NB4 (cell line): ENCODE measurements around the gene ARCN1.

ENCODE experiments used
- DNase-seq: peaks from one replicate; pipeline ENCODE4 v3.0.0; 2010; ENCODE audit warnings: low read depth
- H3K4me3 ChIP-seq: one replicate; pipeline ENCODE4 v1.5.1; 2011; ENCODE audit warnings: mild to moderate bottlenecking, low read depth, low read length, moderate library complexity
- MYC ChIP-seq: IDR thresholded peaks from 2 replicates; pipeline ENCODE4 v1.6.1; 2011; ENCODE audit warnings: low read depth, low read length
- POLR2A ChIP-seq: IDR thresholded peaks from 2 replicates; pipeline ENCODE4 v1.6.1; 2011; ENCODE audit warnings: mild to moderate bottlenecking; ENCODE audit not compliant: insufficient read length; ENCODE audit errors: extremely low read depth
- TF ChIP-seq, protein P1 (sequence below): IDR thresholded peaks from 2 replicates; pipeline ENCODE4 v1.6.1; 2011; ENCODE audit warnings: low read depth, low read length
- TF ChIP-seq, protein P2 (sequence below): IDR thresholded peaks from one replicate; pipeline ENCODE4 v1.5.1; 2012; ENCODE audit warnings: low read depth, low read length

Gene ARCN1

DNA sequence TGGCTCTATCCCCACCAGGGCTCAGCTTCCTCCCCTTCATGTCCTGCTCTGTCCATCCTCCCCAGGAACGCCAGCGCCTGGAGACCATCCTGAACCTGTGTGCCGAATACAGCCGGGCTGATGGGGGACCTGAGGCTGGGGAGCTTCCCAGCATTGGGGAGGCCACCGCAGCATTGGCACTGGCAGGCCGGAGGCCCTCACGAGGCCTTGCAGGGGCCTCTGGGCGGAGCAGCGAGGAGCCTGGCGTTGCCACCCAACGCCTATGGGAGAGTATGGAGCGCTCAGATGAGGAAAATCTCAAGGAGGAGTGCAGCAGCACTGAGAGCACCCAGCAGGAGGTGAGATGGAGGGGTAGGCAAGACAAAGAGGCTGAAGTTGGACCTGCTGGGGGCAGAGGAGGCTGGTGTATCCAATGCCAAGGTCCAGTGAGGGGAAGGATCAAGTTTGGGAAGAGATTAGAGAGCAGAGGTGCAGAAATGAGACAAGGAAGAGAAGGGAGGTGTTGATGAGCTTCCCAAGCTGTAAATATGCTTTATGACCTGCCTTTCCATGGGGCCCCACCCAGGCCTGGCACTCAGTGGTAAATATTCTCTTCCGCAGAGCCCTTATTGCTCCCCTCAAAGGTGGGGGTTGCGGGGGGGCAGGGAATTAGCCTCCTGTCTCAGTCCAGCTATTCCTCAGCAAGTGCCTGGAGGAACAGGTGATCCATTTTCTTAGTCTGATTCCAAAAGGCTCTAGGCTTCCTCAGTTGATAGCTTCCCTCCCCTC is 59.1 kb downstream of the ARCN1 start:
- no peak overlapping the region for H3K4me3 ChIP-seq
- DNase-seq: no peak

DNA sequence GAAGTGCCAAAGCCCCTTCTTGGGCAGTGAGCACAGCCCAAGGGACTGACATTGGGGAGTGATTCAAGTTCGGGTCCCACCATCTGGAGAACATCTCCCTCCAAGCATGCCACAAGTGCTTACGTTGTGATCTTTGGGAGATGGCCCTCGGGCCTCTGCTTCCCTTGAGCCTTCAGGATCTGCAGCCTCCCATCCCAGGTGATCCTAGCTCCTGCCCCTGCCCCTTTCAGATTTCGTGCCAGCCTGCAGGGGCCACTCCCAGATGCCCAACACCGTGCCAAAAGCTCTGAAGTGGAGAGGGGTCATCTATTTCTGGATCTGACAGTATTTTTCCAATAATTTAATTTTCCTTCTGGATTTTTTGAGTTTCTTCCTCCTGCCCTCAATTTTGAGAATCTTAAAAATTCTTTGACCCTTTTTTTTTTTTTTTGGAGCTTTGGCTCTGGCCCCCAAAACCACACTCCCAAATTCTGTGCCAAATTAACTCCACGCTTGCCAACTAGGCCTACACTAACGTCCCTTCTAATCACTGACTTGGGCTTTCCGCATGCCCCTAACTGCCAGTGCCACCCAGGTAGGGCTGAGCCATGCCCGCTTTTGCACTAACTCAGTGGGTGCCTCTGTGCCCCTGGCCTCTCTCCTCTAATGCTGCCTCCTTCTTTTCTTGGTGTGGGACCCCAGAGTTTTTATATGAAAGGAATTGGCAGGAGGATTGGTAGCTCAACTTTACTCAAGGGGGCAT is 60.5 kb downstream of the ARCN1 start:
- DNase-seq: no peak
- TF ChIP-seq, protein P1, sequence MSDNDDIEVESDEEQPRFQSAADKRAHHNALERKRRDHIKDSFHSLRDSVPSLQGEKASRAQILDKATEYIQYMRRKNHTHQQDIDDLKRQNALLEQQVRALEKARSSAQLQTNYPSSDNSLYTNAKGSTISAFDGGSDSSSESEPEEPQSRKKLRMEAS: no peak
- TF ChIP-seq, protein P2, sequence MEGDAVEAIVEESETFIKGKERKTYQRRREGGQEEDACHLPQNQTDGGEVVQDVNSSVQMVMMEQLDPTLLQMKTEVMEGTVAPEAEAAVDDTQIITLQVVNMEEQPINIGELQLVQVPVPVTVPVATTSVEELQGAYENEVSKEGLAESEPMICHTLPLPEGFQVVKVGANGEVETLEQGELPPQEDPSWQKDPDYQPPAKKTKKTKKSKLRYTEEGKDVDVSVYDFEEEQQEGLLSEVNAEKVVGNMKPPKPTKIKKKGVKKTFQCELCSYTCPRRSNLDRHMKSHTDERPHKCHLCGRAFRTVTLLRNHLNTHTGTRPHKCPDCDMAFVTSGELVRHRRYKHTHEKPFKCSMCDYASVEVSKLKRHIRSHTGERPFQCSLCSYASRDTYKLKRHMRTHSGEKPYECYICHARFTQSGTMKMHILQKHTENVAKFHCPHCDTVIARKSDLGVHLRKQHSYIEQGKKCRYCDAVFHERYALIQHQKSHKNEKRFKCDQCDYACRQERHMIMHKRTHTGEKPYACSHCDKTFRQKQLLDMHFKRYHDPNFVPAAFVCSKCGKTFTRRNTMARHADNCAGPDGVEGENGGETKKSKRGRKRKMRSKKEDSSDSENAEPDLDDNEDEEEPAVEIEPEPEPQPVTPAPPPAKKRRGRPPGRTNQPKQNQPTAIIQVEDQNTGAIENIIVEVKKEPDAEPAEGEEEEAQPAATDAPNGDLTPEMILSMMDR: no peak
- TF ChIP-seq POLR2A (no peak), MYC (no peak)
- H3K4me3 ChIP-seq: no peak overlapping the region

More for the DNA sequence above, 59.1 kb downstream of the ARCN1 start:
- TF ChIP-seq, protein P1: no peak
- TF ChIP-seq POLR2A (no peak), MYC (no peak)
- TF ChIP-seq, protein P2: no peak

DNA sequence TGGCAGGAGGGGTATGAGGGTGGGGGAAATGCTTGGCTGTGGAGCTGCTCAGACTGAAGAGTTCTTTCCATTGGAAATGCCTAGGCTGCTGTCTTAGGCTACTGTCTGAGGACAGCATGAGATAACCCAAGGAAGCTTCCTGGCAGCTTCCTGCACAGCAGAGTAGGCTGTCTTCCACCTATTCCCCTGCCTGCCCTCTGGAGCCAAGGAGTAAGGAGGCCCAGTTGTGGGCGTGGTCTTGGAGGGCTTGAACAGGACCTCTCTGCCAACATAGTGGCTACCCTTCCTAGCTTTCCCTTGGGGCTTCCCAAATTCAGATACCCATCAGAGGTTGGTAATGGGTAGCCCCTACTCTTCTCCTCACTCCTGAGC is 61.1 kb downstream of the ARCN1 start:
- DNase-seq: no peak
- no peak overlapping the region for H3K4me3 ChIP-seq
- TF ChIP-seq, protein P2: no peak
- TF ChIP-seq MYC: no peak
- no peak for TF ChIP-seq POLR2A
- TF ChIP-seq, protein P1: no peak

DNA sequence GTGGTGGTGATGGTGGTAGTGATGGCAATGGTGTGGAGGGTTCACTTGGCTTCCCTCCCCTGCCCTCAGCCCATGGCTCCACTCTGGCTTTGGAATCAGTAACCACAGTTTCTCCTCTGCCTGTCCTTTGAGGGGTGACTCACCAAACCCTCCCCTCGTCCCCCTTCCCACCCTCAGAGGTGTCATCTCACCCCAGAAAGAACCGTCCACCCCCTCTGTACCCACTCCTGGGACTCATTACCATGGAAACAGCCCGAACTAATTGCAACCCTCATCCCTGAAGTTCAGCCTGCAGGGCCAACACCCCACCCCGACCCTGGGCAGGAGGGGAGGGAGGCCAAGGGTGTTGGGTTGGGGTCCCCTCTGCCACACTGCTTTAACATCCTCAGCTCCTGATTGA is 61.8 kb downstream of the ARCN1 start:
- TF ChIP-seq POLR2A (no peak), MYC (no peak)
- TF ChIP-seq, protein P2: no peak
- TF ChIP-seq, protein P1: no peak
- no peak overlapping the region for H3K4me3 ChIP-seq
- no peak for DNase-seq

DNA sequence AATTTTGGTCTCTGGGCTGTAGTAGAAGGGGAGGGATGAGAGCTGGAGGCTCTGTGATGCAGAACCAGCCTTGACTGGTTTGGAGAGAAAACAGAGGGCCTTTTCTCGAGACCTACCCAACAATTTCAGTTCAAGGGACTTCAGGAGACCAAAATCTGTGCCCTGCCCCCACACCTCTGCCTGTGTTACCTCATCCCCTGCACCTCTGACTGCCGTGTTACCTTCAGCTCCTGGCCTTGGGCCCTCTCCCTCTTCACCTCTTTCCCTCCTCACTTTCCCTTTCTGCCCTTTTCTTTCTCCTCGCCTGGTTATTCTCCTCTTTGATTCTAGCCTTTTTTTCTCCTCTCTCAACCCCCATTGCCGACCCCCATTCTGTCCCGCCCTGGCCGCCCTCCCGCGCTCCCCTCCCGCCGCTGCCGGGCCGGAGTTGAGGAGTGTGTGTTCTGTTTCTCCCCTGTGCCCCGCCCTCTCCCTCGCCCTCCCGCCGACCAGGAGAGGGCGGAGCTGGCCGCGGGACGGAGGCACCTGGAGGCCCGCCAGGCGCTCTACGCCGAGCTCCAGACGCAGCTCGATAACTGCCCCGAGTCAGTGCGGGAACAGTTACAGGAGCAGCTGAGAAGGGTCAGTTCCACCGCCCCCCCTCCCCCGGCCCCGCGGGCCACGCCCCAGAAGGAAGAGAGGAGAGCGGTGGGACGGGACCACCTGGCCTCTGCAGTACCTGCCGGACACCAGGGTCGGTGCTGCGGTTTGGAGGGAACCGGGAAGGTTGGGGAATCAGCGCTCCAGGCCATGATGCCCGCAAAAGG is 62.4 kb downstream of the ARCN1 start:
- TF ChIP-seq, protein P2: no peak
- H3K4me3 ChIP-seq: no peak overlapping the region
- no peak for DNase-seq
